ENCODE results near the gene KLHDC7B. TPM values are rescaled to one million over a fixed set of nuclear protein-coding genes. Genes with fewer than 3 reads are reported as not detected.

KLHDC7B gene
- total RNA-seq, 1 donor from 2014 or later, result 0.77 TPM

- peak overlapping the region; percentile 96 for H3K27ac ChIP-seq
- intact Hi-C loops (cut with DNase I), result no loop called here
- peaks cover 27% of the 10 kb centered on the region for H3K36me3 ChIP-seq
- DNase-seq (no peak), ATAC-seq (no peak)
- peaks cover 42% of the 10 kb centered on the region for H3K4me1 ChIP-seq
- no peaks in the 10 kb centered on the region for H3K27me3 ChIP-seq (ENCODE audit: low read depth)
- peak overlapping the region; percentile 84 for H3K4me3 ChIP-seq
- H3K9me3 ChIP-seq, result no peaks in the 10 kb centered on the region
- no peak for TF ChIP-seq CTCF (IDR thresholded peaks at IDR 0.05)
These were observed 36.8 kb upstream of the KLHDC7B start for GRCh38 chr22:50508897-50509296.

GRCh38 chr22:50513175-50513574 lies 32.5 kb upstream of the KLHDC7B start:
- Histone ChIP-seq H3K27ac (no peak overlapping the region), H3K27me3 (ENCODE audit: low read depth) (no peaks in the 10 kb centered on the region), H3K4me3 (no peak overlapping the region), H3K4me1 (peaks cover 28% of the 10 kb centered on the region), H3K9me3 (no peaks in the 10 kb centered on the region), H3K36me3 (peaks cover 32% of the 10 kb centered on the region)
- no peak for TF ChIP-seq CTCF (IDR thresholded peaks at IDR 0.05)
- intact Hi-C loops (cut with DNase I), result no loop called here
- no peak for DNase-seq
- no peak for ATAC-seq

- Histone ChIP-seq H3K9me3 (no peaks in the 10 kb centered on the region), H3K4me3 (no peak overlapping the region), H3K36me3 (peaks cover 53% of the 10 kb centered on the region), H3K27ac (no peak overlapping the region), H3K4me1 (peaks cover 14% of the 10 kb centered on the region), H3K27me3 (ENCODE audit: low read depth) (no peaks in the 10 kb centered on the region)
- TF ChIP-seq CTCF (IDR thresholded peaks at IDR 0.05), result no peak
- no peak for DNase-seq
- ATAC-seq, result no peak
- intact Hi-C loops (cut with DNase I), result no loop called here
These were observed 29.6 kb upstream of the KLHDC7B start for GRCh38 chr22:50516068-50516467.

- Histone ChIP-seq H3K36me3 (peaks cover 61% of the 10 kb centered on the region), H3K4me1 (peaks cover 10% of the 10 kb centered on the region), H3K27me3 (ENCODE audit: low read depth) (no peaks in the 10 kb centered on the region), H3K27ac (no peak overlapping the region), H3K9me3 (no peaks in the 10 kb centered on the region), H3K4me3 (no peak overlapping the region)
- DNase-seq, result no peak
- intact Hi-C loops (cut with DNase I), result no loop called here
- TF ChIP-seq CTCF (IDR thresholded peaks at IDR 0.05), result no peak
- ATAC-seq, result no peak
These were observed 28.8 kb upstream of the KLHDC7B start for GRCh38 chr22:50516891-50517290.

GRCh38 chr22:50517495-50518260 lies 28.0 kb upstream of the KLHDC7B start:
- intact Hi-C loops (cut with DNase I), result no loop called here
- Histone ChIP-seq H3K4me1 (peaks cover 4% of the 10 kb centered on the region), H3K36me3 (peaks cover 69% of the 10 kb centered on the region), H3K27ac (no peak overlapping the region), H3K27me3 (ENCODE audit: low read depth) (no peaks in the 10 kb centered on the region), H3K4me3 (no peak overlapping the region), H3K9me3 (no peaks in the 10 kb centered on the region)
- no peak for DNase-seq
- TF ChIP-seq CTCF (IDR thresholded peaks at IDR 0.05), result no peak
- no peak for ATAC-seq

Measured in lower lobe of right lung (tissue), 2 donors.